DND-41 (cell line): ENCODE measurements around the gene CD7.

ENCODE experiments used
- ATAC-seq: fragments of 200-7000 bp; cut with Tn5 transposase; 3 replicates; pipeline ENCODE4 v1.9.1; 2021; ENCODE audit warnings: low read depth; ENCODE audit not compliant: insufficient read depth
- DNase-seq: peaks from one replicate; pipeline ENCODE4 v3.0.0-alpha.2; 2020
- H2AFZ ChIP-seq: 2 replicates; pipeline ENCODE4 v1.6.0; 2012; ENCODE audit warnings: low read depth, low read length
- H3K27ac ChIP-seq: 2 replicates; pipeline ENCODE4 v1.5.1; 2012; ENCODE audit warnings: low read length, inconsistent platforms
- H3K27me3 ChIP-seq: fragments of 200-600 bp; sonication (generic); 2 replicates; pipeline ENCODE4 v1.6.0; 2012; ENCODE audit warnings: low read length, mild to moderate bottlenecking, inconsistent platforms; ENCODE audit not compliant: insufficient read depth, poor library complexity
- H3K36me3 ChIP-seq: 2 replicates; pipeline ENCODE4 v1.5.1; 2012; ENCODE audit warnings: low read length, inconsistent platforms; ENCODE audit not compliant: insufficient read depth
- H3K4me1 ChIP-seq: 2 replicates; pipeline ENCODE4 v1.5.1; 2012; ENCODE audit warnings: mild to moderate bottlenecking, low read length; ENCODE audit not compliant: insufficient read depth
- H3K4me2 ChIP-seq: 2 replicates; pipeline ENCODE4 v1.6.0; 2012; ENCODE audit warnings: mild to moderate bottlenecking, moderate library complexity, low read length, inconsistent platforms; ENCODE audit not compliant: insufficient read depth
- H3K4me3 ChIP-seq, 2 experiments: fragments of 200-600 bp in 1 of 2; shearing (Covaris generic) in 1 of 2; 2 replicates each; pipeline ENCODE4 v1.5.1; 2012 to 2016; ENCODE audit warnings: inconsistent platforms in 2 of 2, low read length in 2 of 2, mild to moderate bottlenecking in 2 of 2, low read depth in 1 of 2, moderate library complexity in 1 of 2
- H3K79me2 ChIP-seq: 2 replicates; pipeline ENCODE4 v1.6.0; 2012; ENCODE audit warnings: low read length, inconsistent platforms; ENCODE audit not compliant: insufficient read depth
- H3K9ac ChIP-seq: 2 replicates; pipeline ENCODE4 v1.6.0; 2012; ENCODE audit warnings: low read depth, mild to moderate bottlenecking, inconsistent platforms, low read length, moderate library complexity
- H3K9me3 ChIP-seq: 2 replicates; pipeline ENCODE4 v1.5.1; 2012; ENCODE audit warnings: low read length, moderate library complexity, mild to moderate bottlenecking, inconsistent platforms; ENCODE audit not compliant: insufficient read depth, severe bottlenecking
- H4K20me1 ChIP-seq: 2 replicates; pipeline ENCODE4 v1.6.0; 2012; ENCODE audit warnings: low read length; ENCODE audit not compliant: insufficient read depth
- CTCF ChIP-seq: IDR thresholded peaks from 2 replicates; pipeline ENCODE4 v1.5.1; 2012; ENCODE audit warnings: borderline replicate concordance, low read length, moderate library complexity, mild to moderate bottlenecking; ENCODE audit not compliant: poor library complexity, severe bottlenecking; ENCODE audit errors: extremely low read depth
- EZH2 ChIP-seq: IDR thresholded peaks from 3 replicates; pipeline ENCODE4 v1.6.1; 2012; ENCODE audit warnings: borderline replicate concordance, low read depth, mild to moderate bottlenecking, moderate library complexity, low read length, inconsistent platforms; ENCODE audit not compliant: severe bottlenecking

CD7 gene

GRCh38 chr17:82324566-82325285 lies 7.3 kb upstream of the CD7 start:
- Histone ChIP-seq H3K4me3 (no peak overlapping the region), H3K4me1 (peaks cover 9% of the 10 kb centered on the region; the same call in 1 of the 2 replicates), H2AFZ (no peak overlapping the region), H3K79me2 (no peaks in the 10 kb centered on the region), H3K4me2 (no peak overlapping the region), H3K27me3 (no peaks in the 10 kb centered on the region), H3K9ac (no peak overlapping the region), H3K9me3 (no peaks in the 10 kb centered on the region), H4K20me1 (no peaks in the 10 kb centered on the region), H3K36me3 (no peaks in the 10 kb centered on the region), H3K27ac (no peak overlapping the region)
- DNase-seq: no peak
- TF ChIP-seq CTCF (no peak), EZH2 (no peak)
- ATAC-seq: no peak

- DNase-seq (no peak), ATAC-seq (no peak)
- no peak for TF ChIP-seq EZH2
- no peak for TF ChIP-seq CTCF
- Histone ChIP-seq H3K4me2 (no peak overlapping the region), H3K9me3 (no peaks in the 10 kb centered on the region), H4K20me1 (no peaks in the 10 kb centered on the region), H3K4me3 (no peak overlapping the region), H3K4me1 (peaks cover 9% of the 10 kb centered on the region; the same call in 1 of the 2 replicates), H3K79me2 (no peaks in the 10 kb centered on the region), H3K27me3 (no peaks in the 10 kb centered on the region), H2AFZ (no peak overlapping the region), H3K27ac (no peak overlapping the region), H3K36me3 (no peaks in the 10 kb centered on the region), H3K9ac (no peak overlapping the region)
These were observed 6.3 kb upstream of the CD7 start for GRCh38 chr17:82323514-82324234.

- no peak overlapping the region for H3K4me3 ChIP-seq
- no peak overlapping the region for H3K4me2 ChIP-seq
- no peak overlapping the region for H3K9ac ChIP-seq
- H3K27me3 ChIP-seq: no peaks in the 10 kb centered on the region
- ATAC-seq (no peak), DNase-seq (no peak)
- TF ChIP-seq EZH2 (no peak), CTCF (no peak)
- no peaks in the 10 kb centered on the region for H4K20me1 ChIP-seq
- peaks cover 16% of the 10 kb centered on the region for H3K4me1 ChIP-seq
- H3K9me3 ChIP-seq: no peaks in the 10 kb centered on the region
- peaks cover 5% of the 10 kb centered on the region for H3K79me2 ChIP-seq
- no peak overlapping the region for H2AFZ ChIP-seq
- no peak overlapping the region for H3K27ac ChIP-seq
- no peaks in the 10 kb centered on the region for H3K36me3 ChIP-seq
These were observed 5.4 kb upstream of the CD7 start for GRCh38 chr17:82322526-82323453.
